ENCODE data around the gene LONRF2.

DNA sequence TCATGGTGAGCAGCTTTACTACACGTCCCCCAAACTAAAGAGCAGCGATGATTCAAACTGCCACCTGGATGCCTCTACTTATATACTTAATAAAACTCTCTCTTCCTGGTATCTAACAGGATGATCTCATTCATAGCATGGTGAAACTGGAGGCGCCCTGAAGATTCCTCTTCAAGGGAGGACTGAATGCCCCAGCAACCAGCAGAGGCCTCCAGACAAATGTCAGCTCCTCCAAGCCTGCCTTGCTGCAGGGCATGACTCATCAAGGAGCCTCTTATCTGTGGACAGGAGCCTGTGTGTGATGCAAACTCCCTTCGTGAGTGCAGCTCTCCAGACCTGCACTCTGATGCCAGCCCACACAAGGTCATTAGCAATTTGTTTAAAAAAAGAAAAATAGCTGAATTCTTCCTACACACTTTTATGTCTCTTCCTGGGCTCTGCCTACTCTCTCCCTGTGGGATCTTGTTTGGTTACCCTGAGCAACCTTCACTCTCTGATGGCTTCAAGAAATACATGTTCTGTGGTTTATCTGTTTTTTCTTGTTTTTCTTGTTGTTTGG, 30.2 kb downstream of the LONRF2 start:
- TF ChIP-seq POLR2A (IDR thresholded peaks at IDR 0.05; ENCODE audit: low read depth): no peak
- TF ChIP-seq CTCF (IDR thresholded peaks at IDR 0.05): peak in 1 of 3 experiments; percentile 7
- peak; percentile 48 to 61 for TF ChIP-seq POLR2AphosphoS5 (IDR thresholded peaks at IDR 0.05)

All from esophagus muscularis mucosa (tissue), 3 donors.